OCI-LY7 (cell line): ENCODE results near the gene BICD2. TPM values are rescaled to one million over a fixed set of nuclear protein-coding genes. Genes with fewer than 3 reads are reported as not detected.

Experiments used
- BruUV-seq: library from RNA; stranded (reverse); fragments of 400-500 nt; replicated peaks from 2 replicates; lab custom pipeline; 2021; lab: Mats Ljungman, UMichigan
- CTCF ChIA-PET: fragments of 300-600 bp; sonication (Branson Sonifier 250); formaldehyde crosslinking; loops from one replicate; lab custom pipeline; 2022; ENCODE audit warnings: antibody characterized with exemption; ENCODE audit not compliant: unreplicated experiment; lab: Charles Lee
- POLR2A ChIA-PET: fragments of 300-600 bp; sonication (Branson Sonifier 250); formaldehyde crosslinking; loops from one replicate; lab custom pipeline; 2022; ENCODE audit warnings: antibody characterized with exemption; lab: Charles Lee
- DNase-seq: peaks from one replicate; pipeline ENCODE4 v3.0.0-alpha.2; 2015; ENCODE audit warnings: low spot score
- H2AFZ ChIP-seq: fragments of 200-600 bp; sonication (generic), shearing (Covaris generic); 2 replicates; pipeline ENCODE4 v1.6.1; 2014; ENCODE audit warnings: mild to moderate bottlenecking, antibody characterized with exemption, low read length, moderate library complexity
- H3K27ac ChIP-seq: fragments of 200-600 bp; sonication (generic); 2 replicates; pipeline ENCODE4 v1.5.1; 2014; ENCODE audit warnings: mixed run types, low read depth, mild to moderate bottlenecking, moderate library complexity, low read length, inconsistent platforms; ENCODE audit not compliant: poor library complexity, severe bottlenecking
- H3K36me3 ChIP-seq: fragments of 200-600 bp; sonication (generic); 2 replicates; pipeline ENCODE4 v1.6.1; 2014; ENCODE audit warnings: mild to moderate bottlenecking, antibody characterized with exemption, low read length, moderate library complexity, mixed read lengths; ENCODE audit not compliant: insufficient read depth
- H3K4me1 ChIP-seq: fragments of 200-600 bp; sonication (generic); 2 replicates; pipeline ENCODE4 v1.5.1; 2014; ENCODE audit warnings: mild to moderate bottlenecking, low read length; ENCODE audit not compliant: insufficient read depth, poor library complexity, severe bottlenecking
- H3K4me2 ChIP-seq: fragments of 200-600 bp; sonication (generic); 2 replicates; pipeline ENCODE4 v1.6.1; 2014; ENCODE audit warnings: mild to moderate bottlenecking, low read length
- H3K4me3 ChIP-seq: fragments of 200-600 bp; sonication (generic); 2 replicates; pipeline ENCODE4 v1.5.1; 2014; ENCODE audit warnings: mild to moderate bottlenecking, low read depth, low read length; ENCODE audit not compliant: poor library complexity, severe bottlenecking
- H3K79me2 ChIP-seq: fragments of 200-600 bp; sonication (generic); 2 replicates; pipeline ENCODE4 v1.6.1; 2016; ENCODE audit warnings: low read depth, mild to moderate bottlenecking, low read length, moderate library complexity, mixed read lengths; ENCODE audit not compliant: insufficient read depth
- H3K9me2 ChIP-seq: fragments of 200-600 bp; sonication (generic); 2 replicates; pipeline ENCODE4 v1.6.1; 2016; ENCODE audit warnings: mild to moderate bottlenecking, low read length, mixed read lengths; ENCODE audit not compliant: insufficient read depth
- H3K9me3 ChIP-seq: fragments of 200-600 bp; sonication (generic); 2 replicates; pipeline ENCODE4 v1.6.1; 2014; ENCODE audit warnings: mild to moderate bottlenecking, mixed run types, low read length, mixed read lengths
- H4K20me1 ChIP-seq: fragments of 200-600 bp; sonication (generic); 2 replicates; pipeline ENCODE4 v1.6.1; 2014; ENCODE audit warnings: mild to moderate bottlenecking, antibody characterized with exemption, low read length, moderate library complexity, mixed read lengths; ENCODE audit not compliant: insufficient read depth
- EZH2phosphoT487 ChIP-seq: fragments of 200-600 bp; sonication (generic); IDR thresholded peaks from 2 replicates; pipeline ENCODE4 v1.6.1; 2018; ENCODE audit warnings: low read depth, borderline replicate concordance, mild to moderate bottlenecking, mixed run types, antibody characterized with exemption, low read length, moderate library complexity, mixed read lengths
- intact Hi-C: fragments of 100-400 bp; cut with micrococcal nuclease; formaldehyde crosslinking; loops from one replicate; pipeline ENCODE4 v1.10.0; 2022; ENCODE audit not compliant: unreplicated experiment
- total RNA-seq, 2 experiments: library from RNA; depleted of rRNA in 1 of 2; stranded (reverse); fragments of >200 nt in 1 of 2; shearing (Covaris generic) in 1 of 2; gene quantifications; 2 replicates each; pipeline ENCODE4 v1.2.3, GENCODE V29; 2014 to 2022
- TF ChIP-seq, protein P1 (sequence below): fragments of 200-600 bp; sonication (generic); conservative IDR thresholded peaks from 2 replicates; pipeline ENCODE4 v1.5.1; 2014; ENCODE audit warnings: mild to moderate bottlenecking, antibody characterized with exemption, low read length, moderate library complexity, mixed read lengths

The BICD2 gene
- total RNA-seq, 2 experiments from 2014 or later, result 46.5 to 71.0 TPM

GRCh38 chr9:92711844-92712243 is 52.8 kb downstream of the BICD2 start:
- H3K79me2 ChIP-seq, result no peaks in the 10 kb centered on the region
- no peaks in the 10 kb centered on the region for H3K9me2 ChIP-seq
- ChIA-PET POLR2A (interaction anchor here (0.7 kb wide), 1 partner anchor 131 kb away, joined by 3 read pairs; no protein-coding TSS in a partner anchor), CTCF (no interaction called here)
- intact Hi-C loops, result no loop called here
- peaks cover 11% of the 10 kb centered on the region for H3K4me1 ChIP-seq
- no peak overlapping the region for H3K4me3 ChIP-seq
- no peaks in the 10 kb centered on the region for H3K9me3 ChIP-seq
- H3K4me2 ChIP-seq, result no peak overlapping the region
- no peak overlapping the region for H3K27ac ChIP-seq
- H4K20me1 ChIP-seq, result 0 out of 2 replicates have a peak, but pooled peaks cover 3% of the 10 kb centered on the region
- no peak overlapping the region for H2AFZ ChIP-seq
- peaks cover 81% of the 10 kb centered on the region for H3K36me3 ChIP-seq
- TF ChIP-seq, protein P1, sequence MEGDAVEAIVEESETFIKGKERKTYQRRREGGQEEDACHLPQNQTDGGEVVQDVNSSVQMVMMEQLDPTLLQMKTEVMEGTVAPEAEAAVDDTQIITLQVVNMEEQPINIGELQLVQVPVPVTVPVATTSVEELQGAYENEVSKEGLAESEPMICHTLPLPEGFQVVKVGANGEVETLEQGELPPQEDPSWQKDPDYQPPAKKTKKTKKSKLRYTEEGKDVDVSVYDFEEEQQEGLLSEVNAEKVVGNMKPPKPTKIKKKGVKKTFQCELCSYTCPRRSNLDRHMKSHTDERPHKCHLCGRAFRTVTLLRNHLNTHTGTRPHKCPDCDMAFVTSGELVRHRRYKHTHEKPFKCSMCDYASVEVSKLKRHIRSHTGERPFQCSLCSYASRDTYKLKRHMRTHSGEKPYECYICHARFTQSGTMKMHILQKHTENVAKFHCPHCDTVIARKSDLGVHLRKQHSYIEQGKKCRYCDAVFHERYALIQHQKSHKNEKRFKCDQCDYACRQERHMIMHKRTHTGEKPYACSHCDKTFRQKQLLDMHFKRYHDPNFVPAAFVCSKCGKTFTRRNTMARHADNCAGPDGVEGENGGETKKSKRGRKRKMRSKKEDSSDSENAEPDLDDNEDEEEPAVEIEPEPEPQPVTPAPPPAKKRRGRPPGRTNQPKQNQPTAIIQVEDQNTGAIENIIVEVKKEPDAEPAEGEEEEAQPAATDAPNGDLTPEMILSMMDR, result no peak
- TF ChIP-seq EZH2phosphoT487, result no peak
- BruUV-seq, result no TSS peak
- no peak for DNase-seq

GRCh38 chr9:92711146-92711545 is 53.5 kb downstream of the BICD2 start:
- Histone ChIP-seq H3K4me3 (no peak overlapping the region), H3K4me2 (no peak overlapping the region), H3K36me3 (peaks cover 75% of the 10 kb centered on the region), H3K9me3 (no peaks in the 10 kb centered on the region), H4K20me1 (0 out of 2 replicates have a peak, but pooled peaks cover 3% of the 10 kb centered on the region), H3K79me2 (no peaks in the 10 kb centered on the region), H3K9me2 (no peaks in the 10 kb centered on the region), H3K27ac (no peak overlapping the region), H3K4me1 (peaks cover 7% of the 10 kb centered on the region), H2AFZ (no peak overlapping the region)
- TF ChIP-seq, protein P1, result no peak
- no peak for TF ChIP-seq EZH2phosphoT487
- ChIA-PET CTCF (no interaction called here), POLR2A (no interaction called here)
- BruUV-seq, result no TSS peak
- intact Hi-C loops, result no loop called here
- no peak for DNase-seq

DNA sequence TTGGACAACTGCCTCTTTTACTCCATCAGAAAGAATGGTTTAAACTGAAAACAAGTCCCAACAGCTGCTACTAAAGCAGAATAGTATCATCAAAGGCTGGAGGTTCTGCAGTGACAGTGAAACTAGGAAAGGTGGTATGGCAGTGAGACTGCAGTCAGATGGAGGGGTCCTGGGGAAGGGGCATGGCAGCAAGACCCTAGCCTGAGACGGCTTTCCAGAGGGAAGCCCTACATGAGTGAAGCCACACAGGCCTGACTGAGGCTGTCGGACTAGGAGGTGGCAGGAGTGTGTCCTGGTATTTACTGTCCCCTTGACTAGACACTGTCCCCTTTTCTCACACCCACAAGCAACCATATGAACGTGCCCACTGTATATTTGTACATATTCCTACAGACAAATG is 54.3 kb downstream of the BICD2 start:
- H3K9me2 ChIP-seq, result no peaks in the 10 kb centered on the region
- no peak overlapping the region for H3K4me3 ChIP-seq
- CTCF ChIA-PET, result no interaction called here
- H3K36me3 ChIP-seq, result peaks cover 67% of the 10 kb centered on the region
- no peak overlapping the region for H2AFZ ChIP-seq
- H3K4me2 ChIP-seq, result no peak overlapping the region
- peaks cover 7% of the 10 kb centered on the region for H3K4me1 ChIP-seq
- no peak overlapping the region for H3K27ac ChIP-seq
- intact Hi-C loops, result no loop called here
- H3K79me2 ChIP-seq, result no peaks in the 10 kb centered on the region
- no peak for TF ChIP-seq EZH2phosphoT487
- TF ChIP-seq, protein P1, result no peak
- no peaks in the 10 kb centered on the region for H3K9me3 ChIP-seq
- no TSS peak for BruUV-seq
- POLR2A ChIA-PET, result no interaction called here
- no peak for DNase-seq
- 0 out of 2 replicates have a peak, but pooled peaks cover 3% of the 10 kb centered on the region for H4K20me1 ChIP-seq
